A549 (cell line): ENCODE measurements around the gene YKT6.

ENCODE experiments used
- CHD2 ChIP-seq: fragments of 150-350 bp; IDR thresholded peaks from 2 replicates; pipeline ENCODE4 v1.6.1; 2014; ENCODE audit warnings: low read length; ENCODE audit not compliant: partially characterized antibody
- CTCF ChIP-seq: fragments of >200 bp; sonication (Bioruptor Twin); formaldehyde crosslinking; IDR thresholded peaks from 3 replicates; pipeline ENCODE4 v1.5.1; 2016
- MAZ ChIP-seq: fragments of 150-350 bp; IDR thresholded peaks from 2 replicates; pipeline ENCODE4 v1.6.1; 2014; ENCODE audit warnings: antibody characterized with exemption, low read depth, low read length, borderline replicate concordance
- NR3C1 ChIP-seq: fragments of >200 bp; sonication (Bioruptor Twin); formaldehyde crosslinking; IDR thresholded peaks from 3 replicates; pipeline ENCODE4 v1.6.1; 2017
- POLR2A ChIP-seq: IDR thresholded peaks from 2 replicates; pipeline ENCODE4 v1.6.1; 2012; ENCODE audit warnings: mild to moderate bottlenecking, low read length
- RAD21 ChIP-seq, 2 experiments: fragments of >200 bp in 1 of 2; sonication (Bioruptor Twin) in 1 of 2; formaldehyde crosslinking in 1 of 2; IDR thresholded peaks in 1 of 2; conservative IDR thresholded peaks in 1 of 2; 2 replicates in 1 of 2; 3 replicates in 1 of 2; pipeline ENCODE4 v1.6.1; 2012 to 2018; ENCODE audit warnings: inconsistent platforms in 1 of 2
- SREBF2 ChIP-seq: fragments of 450-650 bp; IDR thresholded peaks from 2 replicates; pipeline ENCODE4 v1.6.1; 2014; ENCODE audit warnings: mild to moderate bottlenecking, moderate library complexity

GRCh38 chr7:44223362-44224079 is 22.7 kb downstream of the YKT6 start:
- no peak for TF ChIP-seq CHD2
- TF ChIP-seq RAD21 (conservative IDR thresholded peaks at IDR 0.05 in 1 of 2, IDR thresholded peaks at IDR 0.05 in 1 of 2) = no peak
- no peak for TF ChIP-seq CTCF
- no peak for TF ChIP-seq POLR2A
- no peak for TF ChIP-seq SREBF2
- no peak for TF ChIP-seq NR3C1
- no peak for TF ChIP-seq MAZ
